PC-3 (cell line): Measurements from ENCODE around the gene ENO3. TPM values are rescaled to one million over a fixed set of nuclear protein-coding genes. Genes with fewer than 3 reads are reported as not detected.
A peak's percentile ranks its signal among the peaks of the same experiment; 100 is the strongest.

Source experiments
- ATAC-seq: fragments of 200-7000 bp; cut with Tn5 transposase; 2 replicates; pipeline ENCODE4 v1.9.1; 2020; ENCODE audit warnings: mild to moderate bottlenecking, moderate library complexity
- BruUV-seq: library from RNA; stranded (reverse); fragments of 400-500 nt; replicated peaks from 2 replicates; lab custom pipeline; 2021; lab: Mats Ljungman, UMichigan
- CTCF ChIA-PET: fragments of 300-600 bp; sonication (Branson Sonifier 250); formaldehyde crosslinking; loops from one replicate; lab custom pipeline; 2022; ENCODE audit warnings: antibody characterized with exemption; lab: Charles Lee
- POLR2A ChIA-PET: fragments of 300-600 bp; sonication (Branson Sonifier 250); formaldehyde crosslinking; loops from one replicate; lab custom pipeline; 2022; ENCODE audit warnings: antibody characterized with exemption; ENCODE audit not compliant: unreplicated experiment; lab: Charles Lee
- DNase-seq: peaks from one replicate; pipeline ENCODE4 v3.0.0-alpha.2; 2015
- H2AFZ ChIP-seq: fragments of 300-600 bp; sonication (generic); 2 replicates; pipeline ENCODE4 v1.6.0; 2016; ENCODE audit warnings: antibody characterized with exemption, low read length
- H3F3A ChIP-seq: fragments of 300-600 bp; sonication (generic); one replicate; pipeline ENCODE4 v1.6.0; 2017; ENCODE audit warnings: antibody characterized with exemption, low read length, control low read depth, mild to moderate bottlenecking; ENCODE audit not compliant: unreplicated experiment
- H3K27ac ChIP-seq: fragments of 300-600 bp; sonication (generic); 2 replicates; pipeline ENCODE4 v1.5.1; 2016; ENCODE audit warnings: mild to moderate bottlenecking, low read length
- H3K27me3 ChIP-seq: fragments of 300-600 bp; sonication (generic); 2 replicates; pipeline ENCODE4 v1.6.1; 2016; ENCODE audit warnings: low read length, mixed read lengths
- H3K36me3 ChIP-seq: fragments of 300-600 bp; sonication (generic); 2 replicates; pipeline ENCODE4 v1.6.1; 2016; ENCODE audit warnings: low read depth, mixed run types, low read length, mixed read lengths
- H3K4me1 ChIP-seq: fragments of 300-600 bp; sonication (generic); 2 replicates; pipeline ENCODE4 v1.5.1; 2016; ENCODE audit warnings: low read length; ENCODE audit not compliant: insufficient read depth
- H3K4me2 ChIP-seq: fragments of 300-600 bp; sonication (generic); 2 replicates; pipeline ENCODE4 v1.6.0; 2016; ENCODE audit warnings: low read length
- H3K4me3 ChIP-seq: fragments of 300-600 bp; sonication (generic); 2 replicates; pipeline ENCODE4 v1.5.1; 2016; ENCODE audit warnings: mild to moderate bottlenecking, low read length, mixed read lengths
- H3K79me2 ChIP-seq: fragments of 300-600 bp; sonication (generic); 2 replicates; pipeline ENCODE4 v1.6.1; 2017; ENCODE audit warnings: low read length, mixed read lengths
- H3K9ac ChIP-seq: fragments of 300-600 bp; sonication (generic); 2 replicates; pipeline ENCODE4 v1.6.0; 2016; ENCODE audit warnings: mild to moderate bottlenecking, low read length
- H3K9me2 ChIP-seq: fragments of 300-600 bp; sonication (generic); replicated peaks from 2 replicates; pipeline ENCODE4 v1.6.1; 2016; ENCODE audit warnings: mixed run types, low read length, mixed read lengths
- H3K9me3 ChIP-seq: fragments of 300-600 bp; sonication (generic); 2 replicates; pipeline ENCODE4 v1.6.1; 2016; ENCODE audit warnings: low read length, mixed read lengths
- H4K20me1 ChIP-seq: fragments of 300-600 bp; sonication (generic); 2 replicates; pipeline ENCODE4 v1.6.1; 2016; ENCODE audit warnings: low read length, mixed read lengths
- EZH2 ChIP-seq: fragments of 300-600 bp; sonication (generic); IDR thresholded peaks from one replicate; pipeline ENCODE4 v1.6.1; 2017; ENCODE audit warnings: antibody characterized with exemption, mild to moderate bottlenecking, low read length; ENCODE audit not compliant: unreplicated experiment
- EZH2phosphoT487 ChIP-seq: fragments of 300-600 bp; sonication (generic); IDR thresholded peaks from 2 replicates; pipeline ENCODE4 v1.6.1; 2018; ENCODE audit warnings: mild to moderate bottlenecking, antibody characterized with exemption, low read length, borderline replicate concordance
- intact Hi-C: fragments of 100-400 bp; cut with micrococcal nuclease; formaldehyde crosslinking; loops from 2 replicates; pipeline ENCODE4 v1.9.0; 2023
- total RNA-seq: library from RNA; depleted of rRNA; stranded (reverse); fragments of >200 nt; gene quantifications from 2 replicates; pipeline ENCODE4 v1.2.3, GENCODE V29; 2014
- TF ChIP-seq, protein P1 (sequence below): fragments of 300-600 bp; sonication (generic); conservative IDR thresholded peaks from 2 replicates; pipeline ENCODE4 v1.5.1; 2017; ENCODE audit warnings: antibody characterized with exemption, low read depth, mild to moderate bottlenecking, low read length

Gene ENO3
- total RNA-seq, 1 experiment from 2014 or later: 2.4 TPM

DNA sequence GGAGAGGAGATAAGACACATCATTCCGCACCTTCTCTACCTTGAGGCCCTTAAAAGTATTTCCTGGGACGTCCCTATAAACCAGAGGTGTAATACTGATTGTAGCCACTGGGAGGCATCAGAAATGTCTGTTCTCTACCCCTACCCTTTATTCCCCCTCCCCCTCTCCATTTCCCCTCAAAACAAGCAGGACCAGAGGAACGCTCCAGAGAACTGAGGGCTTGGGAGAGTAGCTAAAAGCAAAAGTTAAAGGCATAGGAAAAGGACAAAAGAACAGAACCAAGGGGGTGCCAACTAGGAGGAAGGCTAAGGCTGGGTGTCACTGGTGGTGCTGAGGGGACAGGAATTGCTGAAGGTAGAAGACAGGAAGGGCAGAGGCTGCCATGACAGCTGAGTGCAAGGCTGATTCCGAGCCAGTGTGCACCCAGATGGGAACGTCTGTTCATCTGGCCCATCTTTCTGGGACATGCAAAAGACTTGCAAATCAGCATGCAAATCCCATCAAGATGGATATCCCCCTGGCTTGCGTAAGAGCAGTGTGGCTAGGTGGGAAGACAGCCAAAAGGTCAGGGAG lies 29.8 kb downstream of the ENO3 start:
- CTCF ChIA-PET: interaction anchor here (0.6 kb wide), 1 partner anchor 83 kb away, joined by 4 read pairs; no protein-coding TSS in a partner anchor
- POLR2A ChIA-PET: no interaction called here

DNA sequence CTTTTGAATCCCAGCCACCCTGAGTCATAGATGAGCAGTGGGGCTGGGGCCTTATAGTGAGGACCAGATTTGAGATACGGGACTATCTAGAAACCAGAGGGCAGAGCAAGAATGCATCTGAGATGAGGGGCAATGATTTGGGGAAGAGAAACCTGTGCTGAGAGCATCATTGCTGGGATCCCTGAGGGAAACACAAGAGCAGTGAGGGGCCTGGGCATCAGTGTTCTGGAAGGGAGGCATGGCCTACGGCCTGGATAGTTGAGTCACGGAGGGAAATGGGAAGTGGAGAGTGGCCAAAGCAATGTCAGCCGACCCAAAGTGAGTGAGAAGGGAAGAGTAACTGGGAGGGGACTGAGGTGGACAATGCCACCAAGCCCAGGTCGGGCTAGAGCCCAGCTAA lies 31.4 kb downstream of the ENO3 start:
- no peak for DNase-seq
- Histone ChIP-seq H4K20me1 (no peaks in the 10 kb centered on the region), H3K79me2 (peaks cover 7% of the 10 kb centered on the region; the same call in 1 of the 2 replicates), H3K4me3 (no peak overlapping the region), H2AFZ (no peak overlapping the region), H3F3A (no peaks in the 10 kb centered on the region), H3K27ac (no peak overlapping the region), H3K27me3 (no peaks in the 10 kb centered on the region), H3K9me3 (no peaks in the 10 kb centered on the region), H3K36me3 (peaks cover 3% of the 10 kb centered on the region), H3K4me2 (no peak overlapping the region), H3K4me1 (peaks cover 9% of the 10 kb centered on the region; the same call in 1 of the 2 replicates), H3K9ac (no peak overlapping the region), H3K9me2 (no peaks in the 10 kb centered on the region)
- TF ChIP-seq, protein P1, sequence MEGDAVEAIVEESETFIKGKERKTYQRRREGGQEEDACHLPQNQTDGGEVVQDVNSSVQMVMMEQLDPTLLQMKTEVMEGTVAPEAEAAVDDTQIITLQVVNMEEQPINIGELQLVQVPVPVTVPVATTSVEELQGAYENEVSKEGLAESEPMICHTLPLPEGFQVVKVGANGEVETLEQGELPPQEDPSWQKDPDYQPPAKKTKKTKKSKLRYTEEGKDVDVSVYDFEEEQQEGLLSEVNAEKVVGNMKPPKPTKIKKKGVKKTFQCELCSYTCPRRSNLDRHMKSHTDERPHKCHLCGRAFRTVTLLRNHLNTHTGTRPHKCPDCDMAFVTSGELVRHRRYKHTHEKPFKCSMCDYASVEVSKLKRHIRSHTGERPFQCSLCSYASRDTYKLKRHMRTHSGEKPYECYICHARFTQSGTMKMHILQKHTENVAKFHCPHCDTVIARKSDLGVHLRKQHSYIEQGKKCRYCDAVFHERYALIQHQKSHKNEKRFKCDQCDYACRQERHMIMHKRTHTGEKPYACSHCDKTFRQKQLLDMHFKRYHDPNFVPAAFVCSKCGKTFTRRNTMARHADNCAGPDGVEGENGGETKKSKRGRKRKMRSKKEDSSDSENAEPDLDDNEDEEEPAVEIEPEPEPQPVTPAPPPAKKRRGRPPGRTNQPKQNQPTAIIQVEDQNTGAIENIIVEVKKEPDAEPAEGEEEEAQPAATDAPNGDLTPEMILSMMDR: no peak
- TF ChIP-seq EZH2phosphoT487: no peak
- no peak for TF ChIP-seq EZH2
- intact Hi-C loops: no loop called here
- CTCF ChIA-PET: no interaction called here
- POLR2A ChIA-PET: no interaction called here
- BruUV-seq: no TSS peak
- ATAC-seq: no peak

More for the DNA sequence above, 29.8 kb downstream of the ENO3 start:
- no peaks in the 10 kb centered on the region for H3K4me1 ChIP-seq
- no peaks in the 10 kb centered on the region for H3K9me2 ChIP-seq
- H4K20me1 ChIP-seq: no peaks in the 10 kb centered on the region
- no peaks in the 10 kb centered on the region for H3F3A ChIP-seq
- H3K4me3 ChIP-seq: no peak overlapping the region
- H3K9me3 ChIP-seq: no peaks in the 10 kb centered on the region
- peaks cover under 1% of the 10 kb centered on the region; the same call in 1 of the 2 replicates for H3K79me2 ChIP-seq
- no peak overlapping the region for H3K4me2 ChIP-seq
- H3K36me3 ChIP-seq: peaks cover 3% of the 10 kb centered on the region
- ATAC-seq: peak; percentile 37; the same call in 1 of the 2 replicates
- intact Hi-C loops: loop anchor here (1.0 kb wide), 1 partner anchor 82 kb away; no protein-coding TSS in a partner anchor
- DNase-seq: peak; percentile 65
- no peak overlapping the region for H3K27ac ChIP-seq
- H2AFZ ChIP-seq: no peak overlapping the region
- BruUV-seq: no TSS peak
- H3K9ac ChIP-seq: no peak overlapping the region
- TF ChIP-seq, protein P1: peak; percentile 71
- TF ChIP-seq EZH2: no peak
- no peaks in the 10 kb centered on the region for H3K27me3 ChIP-seq

DNA sequence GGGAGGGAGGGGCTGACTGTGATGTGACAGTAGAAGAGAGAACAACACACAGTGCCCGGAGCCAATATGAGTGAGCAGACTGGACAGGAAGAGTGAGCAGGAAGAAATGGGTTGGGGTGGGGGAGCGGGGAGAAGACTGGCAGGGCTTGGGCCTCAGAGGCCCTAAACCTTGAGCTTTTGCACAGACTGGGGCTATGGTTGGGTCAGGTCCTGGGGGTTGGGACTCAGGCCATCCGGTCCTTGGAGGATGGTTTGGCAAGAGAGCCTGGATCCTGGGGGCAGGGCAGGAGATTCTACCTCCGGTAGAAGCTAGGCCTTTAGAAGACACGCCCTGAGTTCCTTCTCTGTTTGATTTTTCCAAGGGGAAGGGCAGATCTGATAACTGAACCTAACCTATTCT lies 35.5 kb downstream of the ENO3 start:
- ATAC-seq: peak; percentile 25
- peak overlapping the region; percentile 88 for H3K4me2 ChIP-seq
- H3K27ac ChIP-seq: 0 out of 2 replicates have a peak overlapping the region, but pooled peaks have one; percentile 14
- TSS peak; percentile 28 for BruUV-seq
- H4K20me1 ChIP-seq: no peaks in the 10 kb centered on the region
- TF ChIP-seq EZH2 (no peak), EZH2phosphoT487 (no peak)
- TF ChIP-seq, protein P1: no peak
- intact Hi-C loops: no loop called here
- H3K9me2 ChIP-seq: no peaks in the 10 kb centered on the region
- ChIA-PET CTCF (no interaction called here), POLR2A (no interaction called here)
- no peaks in the 10 kb centered on the region; the same call in 1 of the 2 replicates for H3K36me3 ChIP-seq
- H2AFZ ChIP-seq: peak overlapping the region; percentile 94
- peaks cover 15% of the 10 kb centered on the region; the same call in 1 of the 2 replicates for H3K4me1 ChIP-seq
- no peaks in the 10 kb centered on the region for H3K9me3 ChIP-seq
- DNase-seq: no peak
- H3K4me3 ChIP-seq: peak overlapping the region; percentile 88
- H3F3A ChIP-seq: no peaks in the 10 kb centered on the region
- peak overlapping the region; percentile 82 for H3K9ac ChIP-seq
- H3K27me3 ChIP-seq: no peaks in the 10 kb centered on the region
- H3K79me2 ChIP-seq: peaks cover 7% of the 10 kb centered on the region; the same call in 1 of the 2 replicates
